A549 (cell line): ENCODE measurements around the gene MST1. TPM values are rescaled to one million over a fixed set of nuclear protein-coding genes. Genes with fewer than 3 reads are reported as not detected.

ENCODE experiments used
- ATAC-seq, 2 experiments: fragments of 200-7000 bp in 1 of 2; fragments of >200 bp in 1 of 2; cut with Nextera tagmentation in 1 of 2; cut with Tn5 transposase in 1 of 2; 3 replicates each; pipeline versions ENCODE4 v1.8.0 to v1.9.1; 2018 to 2020; ENCODE audit warnings: mild to moderate bottlenecking in 1 of 2, moderate library complexity in 1 of 2
- CTCF ChIA-PET: fragments of 300-600 bp; sonication (Branson Sonifier 250); formaldehyde crosslinking; extraction: SDS; loops from one replicate; lab custom pipeline; 2021; ENCODE audit warnings: antibody characterized with exemption, inconsistent platforms; lab: Yijun Ruan, JAX
- POLR2A ChIA-PET: fragments of 350-600 bp; formaldehyde crosslinking; extraction: SDS; loops from one replicate; lab custom pipeline; 2021; ENCODE audit warnings: antibody characterized with exemption, inconsistent platforms; lab: Yijun Ruan, JAX
- DNase-seq, 2 experiments: peaks; one replicate each; pipeline versions ENCODE4 v3.0.0 to v3.0.0-alpha.2; 2011 to 2016; ENCODE audit warnings: low read depth in 1 of 2, low spot score in 1 of 2
- FAIRE-seq: peaks from 2 replicates; lab custom pipeline; 2011; peaks lifted over from hg19 to GRCh38; lab: Jason Lieb, UNC
- H3K27ac ChIP-seq, 2 experiments: fragments of >200 bp; sonication (Bioruptor Twin); formaldehyde crosslinking; 3 replicates each; pipeline ENCODE4 v1.5.1; 2016 to 2017
- H3K4me1 ChIP-seq: fragments of >200 bp; sonication (Bioruptor Twin); formaldehyde crosslinking; 3 replicates; pipeline ENCODE4 v1.6.1; 2016
- H3K4me2 ChIP-seq: fragments of >200 bp; sonication (Bioruptor Twin); formaldehyde crosslinking; 3 replicates; pipeline ENCODE4 v1.6.1; 2016
- H3K4me3 ChIP-seq: fragments of >200 bp; sonication (Bioruptor Twin); formaldehyde crosslinking; 3 replicates; pipeline ENCODE4 v1.5.1; 2016
- H3K9me3 ChIP-seq: fragments of >200 bp; sonication (Bioruptor Twin); formaldehyde crosslinking; 3 replicates; pipeline ENCODE4 v1.6.1; 2016
- BCL3 ChIP-seq: fragments of >200 bp; sonication (Bioruptor Twin); formaldehyde crosslinking; IDR thresholded peaks from 3 replicates; pipeline ENCODE4 v1.6.1; 2016
- CBX2 ChIP-seq: fragments of 200-600 bp; sonication (generic); IDR thresholded peaks from 2 replicates; pipeline ENCODE4 v1.6.1; 2016; ENCODE audit warnings: low read depth, mild to moderate bottlenecking, borderline replicate concordance
- CBX8 ChIP-seq: fragments of 200-600 bp; sonication (generic); IDR thresholded peaks from 2 replicates; pipeline ENCODE4 v1.6.1; 2016
- CHD2 ChIP-seq: fragments of 150-350 bp; IDR thresholded peaks from 2 replicates; pipeline ENCODE4 v1.6.1; 2014; ENCODE audit warnings: low read length; ENCODE audit not compliant: partially characterized antibody
- CHD4 ChIP-seq: fragments of 200-600 bp; sonication (generic); IDR thresholded peaks from 2 replicates; pipeline ENCODE4 v1.6.1; 2016; ENCODE audit warnings: antibody characterized with exemption, mild to moderate bottlenecking, borderline replicate concordance
- CTCF ChIP-seq: fragments of >200 bp; sonication (Bioruptor Twin); formaldehyde crosslinking; IDR thresholded peaks from 3 replicates; pipeline ENCODE4 v1.5.1; 2016
- EP300 ChIP-seq, 2 experiments: fragments of >200 bp; sonication (Bioruptor Twin); formaldehyde crosslinking; IDR thresholded peaks; 2 replicates in 1 of 2; 3 replicates in 1 of 2; pipeline ENCODE4 v1.6.1; 2016 to 2017
- ESRRA ChIP-seq: fragments of 150-350 bp; IDR thresholded peaks from 2 replicates; pipeline ENCODE4 v1.6.1; 2014; ENCODE audit warnings: mild to moderate bottlenecking, low read length, borderline replicate concordance
- HDAC2 ChIP-seq: fragments of 200-600 bp; sonication (generic); IDR thresholded peaks from 2 replicates; pipeline ENCODE4 v1.6.1; 2016
- HES2 ChIP-seq: fragments of >200 bp; sonication (Bioruptor Twin); formaldehyde crosslinking; IDR thresholded peaks from 2 replicates; pipeline ENCODE4 v1.6.1; 2016
- HEYL ChIP-seq: fragments of 250-450 bp; sonication (Bioruptor Pico); IDR thresholded peaks from 2 replicates; pipeline ENCODE4 v1.8.0; 2021; ENCODE audit warnings: mild to moderate bottlenecking, moderate library complexity
- HOXB13 ChIP-seq: fragments of 250-450 bp; sonication (Bioruptor Pico); IDR thresholded peaks from 2 replicates; pipeline ENCODE4 v1.5.0; 2020; ENCODE audit warnings: low read depth, mild to moderate bottlenecking, moderate library complexity
- JUN ChIP-seq, 2 experiments: fragments of >200 bp; sonication (Bioruptor Twin); formaldehyde crosslinking; IDR thresholded peaks; 2 replicates in 1 of 2; 3 replicates in 1 of 2; pipeline ENCODE4 v1.6.1; 2016 to 2017
- KDM1A ChIP-seq: fragments of 200-600 bp; sonication (generic); IDR thresholded peaks from 2 replicates; pipeline ENCODE4 v1.6.1; 2016; ENCODE audit warnings: low read depth, mild to moderate bottlenecking
- KDM5A ChIP-seq: fragments of 200-600 bp; sonication (generic); IDR thresholded peaks from 2 replicates; pipeline ENCODE4 v1.6.1; 2016; ENCODE audit warnings: antibody characterized with exemption, mild to moderate bottlenecking
- MAFK ChIP-seq: fragments of 450-650 bp; IDR thresholded peaks from 2 replicates; pipeline ENCODE4 v1.6.1; 2014; ENCODE audit not compliant: partially characterized antibody
- MYC ChIP-seq: IDR thresholded peaks from 2 replicates; pipeline ENCODE4 v1.6.1; 2012; ENCODE audit warnings: mild to moderate bottlenecking, inconsistent platforms, low read length, improper control_type of control experiment, borderline replicate concordance
- NFE2L2 ChIP-seq: fragments of 150-350 bp; conservative IDR thresholded peaks from 2 replicates; pipeline ENCODE4 v1.6.1; 2014; ENCODE audit warnings: low read length
- NPAS2 ChIP-seq: fragments of 250-450 bp; sonication (Bioruptor Pico); IDR thresholded peaks from 2 replicates; pipeline ENCODE4 v1.8.0; 2022; ENCODE audit warnings: mild to moderate bottlenecking, moderate library complexity, borderline replicate concordance
- NR3C1 ChIP-seq: fragments of >200 bp; sonication (Bioruptor Twin); formaldehyde crosslinking; IDR thresholded peaks from 3 replicates; pipeline ENCODE4 v1.6.1; 2017
- PBX3 ChIP-seq: IDR thresholded peaks from 2 replicates; pipeline ENCODE4 v1.6.1; 2012
- RAD21 ChIP-seq, 2 experiments: fragments of >200 bp in 1 of 2; sonication (Bioruptor Twin) in 1 of 2; formaldehyde crosslinking in 1 of 2; IDR thresholded peaks in 1 of 2; conservative IDR thresholded peaks in 1 of 2; 2 replicates in 1 of 2; 3 replicates in 1 of 2; pipeline ENCODE4 v1.6.1; 2012 to 2018; ENCODE audit warnings: inconsistent platforms in 1 of 2
- REST ChIP-seq: fragments of 200-600 bp; sonication (generic); IDR thresholded peaks from 2 replicates; pipeline ENCODE4 v1.6.1; 2016; ENCODE audit warnings: antibody characterized with exemption, mild to moderate bottlenecking, moderate library complexity
- RFX5 ChIP-seq: fragments of 450-650 bp; IDR thresholded peaks from 2 replicates; pipeline ENCODE4 v1.7.1; 2014; ENCODE audit warnings: antibody characterized with exemption, mild to moderate bottlenecking, moderate library complexity
- RNF2 ChIP-seq: fragments of 200-600 bp; sonication (generic); IDR thresholded peaks from 2 replicates; pipeline ENCODE4 v1.6.1; 2016; ENCODE audit warnings: low read depth, mild to moderate bottlenecking, antibody characterized with exemption, moderate library complexity, borderline replicate concordance
- TFCP2L1 ChIP-seq: fragments of 250-450 bp; sonication (Bioruptor Pico); IDR thresholded peaks from 2 replicates; pipeline ENCODE4 v1.5.0; 2021; ENCODE audit warnings: mild to moderate bottlenecking
- USF2 ChIP-seq: fragments of 450-650 bp; IDR thresholded peaks from 2 replicates; pipeline ENCODE4 v1.6.1; 2014; ENCODE audit warnings: antibody characterized with exemption
- ZFP36 ChIP-seq: fragments of 450-650 bp; IDR thresholded peaks from 2 replicates; pipeline ENCODE4 v1.6.1; 2014; ENCODE audit warnings: borderline replicate concordance; ENCODE audit not compliant: partially characterized antibody
- WGBS: methylation state at CpG from one replicate; pipeline ENCODE4 v1.1.6; 2017; ENCODE audit errors: missing lambda C conversion rate; 5-methylcytosine and 5-hydroxymethylcytosine counted together
- polyA plus RNA-seq, 4 experiments: library from polyadenylated mRNA; depleted of rRNA in 3 of 4; stranded (reverse); fragments of >200 nt; fragmentation: RNase III in 1 of 4; extraction: RNeasy Plus Mini Kit Qiagen cat#74134 plus additional on column Dnase treatment in 1 of 4; gene quantifications; 2 replicates in 3 of 4; 3 replicates in 1 of 4; pipeline ENCODE4 v1.2.3, GENCODE V29; 2011 to 2017

Gene MST1
- polyA plus RNA-seq, 2 of the 4 experiments (the other 2 are of a cell fraction), result 3.6 to 4.9 TPM

GRCh38 chr3:49681232-49681522, 8.1 kb downstream of the MST1 start:
- WGBS, result 100% methylated on average over 2 of the region's 2 CpGs
- no peak for ATAC-seq
- Histone ChIP-seq H3K4me3 (no peak overlapping the region), H3K27ac (no peak overlapping the region), H3K4me2 (no peak overlapping the region), H3K4me1 (no peaks in the 10 kb centered on the region), H3K9me3 (no peaks in the 10 kb centered on the region)
- ChIA-PET POLR2A (no interaction called here), CTCF (interaction anchor here (1.0 to 2.3 kb wide), 3 partner anchors 9 to 142 kb away, joined by 4 to 13 read pairs (median 6); no protein-coding TSS in a partner anchor)
- no peak for TF ChIP-seq PBX3
- TF ChIP-seq ESRRA, result no peak
- TF ChIP-seq KDM5A, result no peak
- TF ChIP-seq ZFP36, result no peak
- no peak for TF ChIP-seq HEYL (CRISPR knock-in tag)
- no peak for TF ChIP-seq TFCP2L1
- TF ChIP-seq REST, result no peak
- no peak for TF ChIP-seq HES2
- no peak for TF ChIP-seq BCL3
- TF ChIP-seq NFE2L2, result no peak
- TF ChIP-seq NPAS2 (CRISPR knock-in tag), result no peak
- no peak for TF ChIP-seq CTCF
- no peak for TF ChIP-seq MYC
- no peak for TF ChIP-seq HOXB13 (CRISPR knock-in tag)
- no peak for TF ChIP-seq KDM1A
- no peak for TF ChIP-seq NR3C1
- TF ChIP-seq CBX2, result no peak
- DNase-seq, result no peak
- no peak for FAIRE-seq

GRCh38 chr3:49680493-49681231, 8.6 kb downstream of the MST1 start:
- no peaks in the 10 kb centered on the region for H3K4me1 ChIP-seq
- H3K4me3 ChIP-seq, result no peak overlapping the region
- ATAC-seq (no peak), DNase-seq (no peak), FAIRE-seq (no peak)
- no peak overlapping the region for H3K4me2 ChIP-seq
- WGBS, result no CpG with 5 or more reads among the region's 7 CpGs
- ChIA-PET POLR2A (no interaction called here), CTCF (interaction anchor here (0.7 to 2.3 kb wide), 5 partner anchors 9 to 159 kb away, joined by 3 to 13 read pairs (median 6); no protein-coding TSS in a partner anchor)
- no peak overlapping the region for H3K27ac ChIP-seq
- no peaks in the 10 kb centered on the region for H3K9me3 ChIP-seq
- TF ChIP-seq RAD21 (conservative IDR thresholded peaks at IDR 0.05 in 1 of 2, IDR thresholded peaks at IDR 0.05 in 1 of 2), result no peak
- no peak for TF ChIP-seq RFX5
- no peak for TF ChIP-seq HDAC2
- TF ChIP-seq CHD4, result no peak
- no peak for TF ChIP-seq USF2
- TF ChIP-seq EP300 (IDR thresholded peaks at IDR 0.05), result no peak
- no peak for TF ChIP-seq HEYL (CRISPR knock-in tag)
- no peak for TF ChIP-seq JUN (IDR thresholded peaks at IDR 0.05)
- no peak for TF ChIP-seq CBX8
- TF ChIP-seq CHD2, result no peak
- TF ChIP-seq MAFK, result no peak
- no peak for TF ChIP-seq RNF2
